AG09319 (cell line): ENCODE data around the gene GATD1.

Experiments
- DNase-seq: peaks from one replicate; pipeline ENCODE4 v3.0.0-alpha.2; 2010; ENCODE audit warnings: low read depth; ENCODE audit errors: extremely low read depth
- TF ChIP-seq, protein P1 (sequence below): IDR thresholded peaks from 2 replicates; pipeline ENCODE4 v1.5.1; 2011; ENCODE audit warnings: low read depth, mild to moderate bottlenecking, inconsistent platforms, low read length, moderate library complexity

Gene GATD1

DNA sequence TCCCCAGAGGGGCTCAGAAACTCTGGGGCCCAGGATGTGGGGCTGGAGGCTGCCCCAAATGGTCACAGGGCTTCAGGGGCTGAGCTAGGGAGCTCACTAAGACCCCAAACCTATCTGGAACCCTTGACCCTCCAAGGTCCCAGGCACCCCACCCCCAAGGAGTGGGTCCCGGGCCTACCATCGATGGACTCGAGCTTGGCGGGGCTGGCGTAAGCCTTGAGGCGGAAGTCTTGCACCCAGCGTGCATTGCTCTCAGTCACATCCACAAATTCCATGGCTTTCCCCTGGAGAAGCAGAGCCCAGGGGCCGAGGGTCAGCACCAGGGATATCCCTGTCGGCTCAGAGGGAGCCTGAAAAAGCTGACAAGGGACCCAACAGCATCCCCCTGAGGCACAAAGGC lies 3.5 kb downstream of the GATD1 start:
- no peak for DNase-seq
- TF ChIP-seq, protein P1, sequence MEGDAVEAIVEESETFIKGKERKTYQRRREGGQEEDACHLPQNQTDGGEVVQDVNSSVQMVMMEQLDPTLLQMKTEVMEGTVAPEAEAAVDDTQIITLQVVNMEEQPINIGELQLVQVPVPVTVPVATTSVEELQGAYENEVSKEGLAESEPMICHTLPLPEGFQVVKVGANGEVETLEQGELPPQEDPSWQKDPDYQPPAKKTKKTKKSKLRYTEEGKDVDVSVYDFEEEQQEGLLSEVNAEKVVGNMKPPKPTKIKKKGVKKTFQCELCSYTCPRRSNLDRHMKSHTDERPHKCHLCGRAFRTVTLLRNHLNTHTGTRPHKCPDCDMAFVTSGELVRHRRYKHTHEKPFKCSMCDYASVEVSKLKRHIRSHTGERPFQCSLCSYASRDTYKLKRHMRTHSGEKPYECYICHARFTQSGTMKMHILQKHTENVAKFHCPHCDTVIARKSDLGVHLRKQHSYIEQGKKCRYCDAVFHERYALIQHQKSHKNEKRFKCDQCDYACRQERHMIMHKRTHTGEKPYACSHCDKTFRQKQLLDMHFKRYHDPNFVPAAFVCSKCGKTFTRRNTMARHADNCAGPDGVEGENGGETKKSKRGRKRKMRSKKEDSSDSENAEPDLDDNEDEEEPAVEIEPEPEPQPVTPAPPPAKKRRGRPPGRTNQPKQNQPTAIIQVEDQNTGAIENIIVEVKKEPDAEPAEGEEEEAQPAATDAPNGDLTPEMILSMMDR = no peak

DNA sequence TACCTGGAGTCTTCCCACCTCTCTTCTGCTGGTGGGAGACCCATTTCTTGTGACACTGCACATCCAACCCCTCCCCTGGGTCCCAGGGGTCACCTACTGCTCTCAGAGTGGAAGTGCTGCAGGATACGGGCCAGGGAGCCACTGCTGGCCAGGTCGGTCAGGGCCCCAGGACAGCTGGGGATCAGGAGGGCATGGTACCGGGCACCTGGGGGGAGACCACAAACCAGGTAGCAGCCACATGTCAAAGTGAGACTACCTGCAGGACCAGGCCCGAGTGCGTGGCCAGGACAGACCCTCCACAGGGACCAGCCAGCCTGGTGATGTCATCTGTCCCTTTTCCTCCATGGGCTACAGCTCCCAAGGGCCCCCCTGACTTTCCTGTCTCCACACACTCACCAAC lies 3.9 kb downstream of the GATD1 start:
- TF ChIP-seq, protein P1 = no peak
- DNase-seq = no peak

DNA sequence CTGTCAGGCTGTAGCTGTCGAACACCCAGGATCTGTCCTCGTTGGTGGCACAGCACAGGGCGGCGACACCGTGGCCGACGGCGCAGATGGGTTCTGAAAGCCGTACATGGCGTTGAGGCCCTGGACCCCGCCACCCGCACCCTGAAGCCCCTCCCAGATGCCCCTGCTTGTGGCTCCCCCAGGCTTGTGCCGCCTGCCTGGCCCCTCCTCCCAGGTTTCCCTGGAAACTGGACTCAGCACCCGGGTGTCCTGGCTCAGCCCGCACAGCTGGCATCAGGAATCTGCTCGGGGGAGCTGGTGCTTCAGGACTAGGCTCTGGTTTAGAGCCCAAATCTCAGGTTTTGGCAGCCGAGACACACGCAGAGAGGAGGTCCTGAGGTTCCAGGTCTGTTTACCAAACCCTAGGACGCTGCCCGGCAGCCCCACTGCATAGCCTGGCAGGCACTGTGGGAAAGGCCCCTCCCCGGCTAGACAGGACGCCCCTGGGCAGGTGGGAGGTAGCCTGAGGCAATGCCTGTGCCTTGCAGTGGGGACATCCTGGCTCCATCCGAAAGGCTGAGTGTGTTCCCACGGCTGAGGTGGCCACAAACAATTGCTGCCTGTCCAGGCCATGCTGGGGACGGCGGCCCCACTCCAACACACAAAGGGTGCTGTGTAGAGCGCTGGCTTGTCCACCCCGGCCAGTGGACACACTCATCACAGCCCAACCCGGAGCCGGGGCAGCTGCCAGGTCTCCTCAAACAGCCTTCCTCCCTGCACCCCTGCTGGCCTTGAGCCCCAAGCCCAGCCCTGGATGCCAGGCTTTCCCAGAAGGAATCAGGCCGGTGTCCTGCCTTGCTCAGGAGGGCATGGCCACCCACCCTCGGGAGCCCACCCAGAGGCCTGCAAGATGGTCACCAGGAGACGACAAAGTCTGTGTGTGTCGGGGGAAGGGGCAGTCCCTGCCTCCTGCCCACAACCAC lies 4.6 kb downstream of the GATD1 start:
- TF ChIP-seq, protein P1 = no peak
- DNase-seq = no peak

DNA sequence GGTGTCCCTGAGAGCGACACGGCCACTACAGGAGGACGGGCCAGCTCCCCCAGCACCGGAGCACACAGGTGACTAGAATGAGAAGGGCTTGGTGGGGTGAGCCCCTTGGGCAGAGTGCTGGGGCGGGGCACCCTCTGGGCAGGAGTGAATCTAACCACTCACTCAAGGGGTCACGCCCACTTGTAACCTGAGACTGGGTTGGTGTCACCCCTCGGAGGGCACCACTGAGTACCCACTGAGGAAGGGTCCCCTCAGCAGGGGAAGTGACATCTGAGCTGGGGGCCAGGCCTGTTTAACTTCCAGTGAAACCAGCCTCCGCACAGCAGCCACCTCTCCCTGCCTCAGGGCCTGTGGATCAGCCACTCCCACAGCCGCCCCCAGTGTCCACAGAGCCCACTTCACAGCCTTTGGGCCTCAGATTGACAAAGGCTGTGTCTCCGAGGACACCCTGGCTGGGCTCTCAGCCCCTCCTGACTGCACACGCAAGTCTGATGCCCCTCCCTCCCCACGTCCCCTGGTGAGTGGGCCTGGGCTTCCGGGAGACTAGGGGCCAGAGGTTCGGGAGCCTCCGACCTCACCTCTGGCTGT lies 5.6 kb downstream of the GATD1 start:
- no peak for DNase-seq
- TF ChIP-seq, protein P1 = no peak

DNA sequence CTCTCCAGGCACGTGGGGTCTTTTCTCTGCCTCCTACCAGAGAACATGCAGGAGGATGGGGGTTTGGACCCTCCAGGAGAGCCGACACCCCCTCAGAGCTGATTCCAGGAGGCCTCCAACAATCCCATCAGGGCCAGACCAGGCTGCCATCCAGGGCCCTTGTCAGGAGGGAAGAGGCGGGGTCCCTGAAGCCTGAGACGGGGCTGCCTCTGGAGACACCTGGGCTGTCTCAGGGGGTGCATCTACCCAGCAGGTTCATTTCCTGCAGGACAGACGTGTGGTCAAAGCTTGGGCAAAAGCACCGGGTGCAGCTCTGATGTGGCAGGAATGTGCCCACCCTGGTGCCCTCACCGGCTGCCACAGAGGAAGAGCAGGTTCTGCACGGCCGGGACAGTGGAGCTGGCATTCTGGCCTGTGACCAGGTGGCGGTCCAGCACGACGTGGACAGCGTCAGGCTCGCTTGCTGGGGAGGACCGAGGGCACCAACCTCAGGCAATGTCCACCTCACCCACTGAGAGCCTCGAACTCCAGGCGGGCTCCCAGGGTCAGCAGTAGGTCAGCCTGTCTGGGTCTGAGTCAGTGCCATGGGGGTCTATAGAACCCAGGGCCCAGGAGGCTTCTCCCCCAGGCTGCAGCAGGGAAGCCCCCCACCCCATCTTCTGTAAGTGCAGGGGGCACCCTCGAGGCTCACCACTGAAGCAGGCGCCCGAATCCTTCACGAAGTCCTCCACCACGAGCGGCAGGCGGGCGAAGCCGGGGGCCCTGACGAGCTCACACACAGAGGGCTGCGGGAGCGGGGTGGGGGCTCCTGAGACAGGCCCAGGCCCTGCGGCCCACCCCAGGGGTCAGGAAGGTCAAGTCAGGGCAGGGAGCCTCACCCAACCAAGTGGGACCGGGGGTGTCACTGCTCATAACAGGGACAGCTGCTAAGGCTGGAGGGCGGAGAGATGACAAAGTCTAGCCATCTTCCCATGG lies 6.4 kb downstream of the GATD1 start:
- TF ChIP-seq, protein P1 = no peak

DNA sequence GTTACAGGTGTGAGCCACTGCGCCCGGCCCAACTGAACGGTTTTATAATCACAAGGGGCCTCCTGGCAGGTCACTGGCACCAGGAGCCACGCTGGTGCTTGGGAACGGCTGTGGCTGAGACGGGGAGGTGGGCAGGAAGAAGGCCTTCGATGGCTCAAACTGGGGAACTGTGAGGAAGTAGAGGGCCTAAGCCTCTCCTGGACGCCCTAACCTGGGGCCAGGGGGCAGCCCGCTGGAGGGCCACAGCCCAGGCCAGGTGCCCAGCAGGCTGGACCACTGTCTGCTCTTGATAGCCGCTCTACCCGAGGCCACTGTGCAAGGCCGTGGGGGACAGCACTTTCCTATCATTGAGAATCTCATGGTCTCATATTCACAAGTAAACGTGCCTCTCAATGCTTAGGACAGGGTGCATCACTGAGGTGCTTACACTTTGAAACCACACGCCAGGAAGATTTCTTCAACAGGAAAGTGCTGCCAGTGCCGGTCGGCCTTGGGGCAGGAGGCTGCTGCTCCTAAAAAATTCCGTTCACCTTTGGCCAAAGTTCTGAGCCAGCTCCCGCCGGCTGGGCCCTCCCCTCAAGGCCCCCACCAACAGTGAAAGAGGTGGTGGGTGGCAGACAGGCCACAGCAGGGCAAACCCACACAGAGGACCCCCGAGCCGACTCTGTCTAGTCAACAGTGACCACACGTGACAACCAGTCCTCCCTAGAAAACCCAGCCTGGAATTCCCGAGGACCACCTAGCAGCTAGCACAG lies 7.2 kb downstream of the GATD1 start:
- TF ChIP-seq, protein P1 = no peak
- no peak for DNase-seq

More for the DNA sequence above, 6.4 kb downstream of the GATD1 start:
- no peak for DNase-seq
